ENCODE measurements around the gene CAMSAP3.

Gene CAMSAP3

DNA sequence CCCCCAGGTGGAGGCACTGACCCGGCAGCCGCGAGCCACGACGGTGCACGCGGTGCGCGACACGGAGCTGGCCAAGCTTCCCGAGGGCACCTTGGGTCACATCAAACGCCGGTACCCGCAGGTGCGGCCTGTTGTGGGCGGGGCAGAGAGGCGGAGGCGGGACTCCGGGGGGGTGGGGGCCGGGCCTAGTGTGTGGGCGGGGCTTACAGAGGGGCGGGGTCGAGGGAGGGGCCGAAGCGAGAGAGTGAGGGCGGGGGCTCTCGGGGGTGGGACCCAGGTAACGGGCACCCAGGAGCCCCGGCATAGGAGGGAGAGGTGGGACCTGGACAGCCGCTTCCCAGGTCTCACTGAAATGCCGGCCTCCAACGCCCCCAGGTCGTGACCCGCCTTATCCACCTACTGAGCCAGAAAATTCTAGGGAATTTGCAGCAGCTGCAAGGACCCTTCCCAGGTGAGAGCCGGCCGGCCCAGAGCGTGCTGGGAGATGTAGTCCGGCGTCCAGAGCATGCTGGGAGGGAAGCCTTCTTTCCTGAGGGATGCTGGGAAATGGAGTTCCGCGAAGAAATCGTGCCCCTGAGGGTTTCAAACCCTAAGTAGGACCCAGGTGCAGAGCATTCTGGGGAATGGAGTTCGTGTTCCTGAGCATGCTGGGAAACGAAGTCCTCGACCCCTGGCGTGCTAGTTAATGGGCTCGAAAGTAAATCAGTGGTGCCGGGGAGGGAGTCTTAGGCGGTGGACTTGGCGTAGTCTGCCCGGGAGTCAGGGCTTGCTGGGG, 44.5 kb upstream of the CAMSAP3 start:
- no peak overlapping the region for H3K27ac ChIP-seq
- TF ChIP-seq, protein P1, sequence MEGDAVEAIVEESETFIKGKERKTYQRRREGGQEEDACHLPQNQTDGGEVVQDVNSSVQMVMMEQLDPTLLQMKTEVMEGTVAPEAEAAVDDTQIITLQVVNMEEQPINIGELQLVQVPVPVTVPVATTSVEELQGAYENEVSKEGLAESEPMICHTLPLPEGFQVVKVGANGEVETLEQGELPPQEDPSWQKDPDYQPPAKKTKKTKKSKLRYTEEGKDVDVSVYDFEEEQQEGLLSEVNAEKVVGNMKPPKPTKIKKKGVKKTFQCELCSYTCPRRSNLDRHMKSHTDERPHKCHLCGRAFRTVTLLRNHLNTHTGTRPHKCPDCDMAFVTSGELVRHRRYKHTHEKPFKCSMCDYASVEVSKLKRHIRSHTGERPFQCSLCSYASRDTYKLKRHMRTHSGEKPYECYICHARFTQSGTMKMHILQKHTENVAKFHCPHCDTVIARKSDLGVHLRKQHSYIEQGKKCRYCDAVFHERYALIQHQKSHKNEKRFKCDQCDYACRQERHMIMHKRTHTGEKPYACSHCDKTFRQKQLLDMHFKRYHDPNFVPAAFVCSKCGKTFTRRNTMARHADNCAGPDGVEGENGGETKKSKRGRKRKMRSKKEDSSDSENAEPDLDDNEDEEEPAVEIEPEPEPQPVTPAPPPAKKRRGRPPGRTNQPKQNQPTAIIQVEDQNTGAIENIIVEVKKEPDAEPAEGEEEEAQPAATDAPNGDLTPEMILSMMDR (conservative IDR thresholded peaks at IDR 0.05; ENCODE audit: low read depth) = no peak
- peak; percentile 66 for DNase-seq (ENCODE audit: low spot score)
- ChIA-PET CTCF (interaction anchor here (0.6 kb wide), 1 partner anchor 327 kb away, joined by 4 read pairs; no protein-coding TSS in a partner anchor), POLR2A (ENCODE audit: low non-redundant PET) (no interaction called here)

DNA sequence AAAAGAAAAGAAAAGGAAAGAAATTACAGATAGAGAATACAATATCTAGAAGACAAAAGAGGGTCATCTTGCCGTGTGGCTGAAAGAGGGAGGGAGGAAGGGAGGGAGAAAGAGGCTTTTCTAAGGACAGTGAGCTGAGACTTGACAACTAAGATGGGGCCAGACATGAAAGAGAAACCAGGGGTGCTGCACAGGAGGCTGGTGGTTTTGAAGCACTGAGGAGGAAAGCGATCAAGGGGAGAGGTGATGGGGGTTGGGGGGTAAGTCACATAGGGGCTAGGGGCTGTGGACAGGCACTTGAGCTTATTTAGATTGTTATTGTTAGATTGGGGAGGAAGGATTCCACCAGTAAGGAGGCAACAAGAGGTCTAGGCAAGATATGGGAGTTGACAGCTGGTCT, 42.9 kb upstream of the CAMSAP3 start:
- POLR2A ChIA-PET (ENCODE audit: low non-redundant PET) = no interaction called here

DNA sequence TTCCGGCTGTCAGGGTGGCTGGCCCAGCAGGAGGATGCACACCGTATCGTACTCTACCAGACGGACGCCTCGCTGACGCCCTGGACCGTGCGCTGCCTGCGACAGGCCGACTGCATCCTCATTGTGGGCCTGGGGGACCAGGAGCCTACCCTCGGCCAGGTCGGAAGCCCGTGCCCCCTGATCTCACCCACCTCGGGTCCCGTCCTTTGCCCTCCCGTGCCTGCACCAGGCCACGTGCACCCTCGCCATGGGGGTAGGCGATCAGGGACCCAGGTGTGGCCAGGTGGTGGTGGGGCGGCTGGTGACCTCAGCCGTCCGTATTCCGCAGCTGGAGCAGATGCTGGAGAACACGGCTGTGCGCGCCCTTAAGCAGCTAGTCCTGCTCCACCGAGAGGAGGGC, 41.1 kb upstream of the CAMSAP3 start:
- ChIA-PET CTCF (interaction anchor here (1.4 kb wide), 1 partner anchor 14 kb away, joined by 7 read pairs; no protein-coding TSS in a partner anchor), POLR2A (ENCODE audit: low non-redundant PET) (no interaction called here)
- TF ChIP-seq, protein P1 (conservative IDR thresholded peaks at IDR 0.05; ENCODE audit: low read depth) = no peak
- no peak for DNase-seq (ENCODE audit: low spot score)
- H3K27ac ChIP-seq = no peak overlapping the region

More for the DNA sequence above, 42.9 kb upstream of the CAMSAP3 start:
- CTCF ChIA-PET = interaction anchor here (0.6 to 1.0 kb wide), 3 partner anchors 16 to 168 kb away, joined by 3 to 9 read pairs (median 5); no protein-coding TSS in a partner anchor
- H3K27ac ChIP-seq = no peak overlapping the region
- TF ChIP-seq, protein P1 (conservative IDR thresholded peaks at IDR 0.05; ENCODE audit: low read depth) = no peak
- DNase-seq (ENCODE audit: low spot score) = no peak

DNA sequence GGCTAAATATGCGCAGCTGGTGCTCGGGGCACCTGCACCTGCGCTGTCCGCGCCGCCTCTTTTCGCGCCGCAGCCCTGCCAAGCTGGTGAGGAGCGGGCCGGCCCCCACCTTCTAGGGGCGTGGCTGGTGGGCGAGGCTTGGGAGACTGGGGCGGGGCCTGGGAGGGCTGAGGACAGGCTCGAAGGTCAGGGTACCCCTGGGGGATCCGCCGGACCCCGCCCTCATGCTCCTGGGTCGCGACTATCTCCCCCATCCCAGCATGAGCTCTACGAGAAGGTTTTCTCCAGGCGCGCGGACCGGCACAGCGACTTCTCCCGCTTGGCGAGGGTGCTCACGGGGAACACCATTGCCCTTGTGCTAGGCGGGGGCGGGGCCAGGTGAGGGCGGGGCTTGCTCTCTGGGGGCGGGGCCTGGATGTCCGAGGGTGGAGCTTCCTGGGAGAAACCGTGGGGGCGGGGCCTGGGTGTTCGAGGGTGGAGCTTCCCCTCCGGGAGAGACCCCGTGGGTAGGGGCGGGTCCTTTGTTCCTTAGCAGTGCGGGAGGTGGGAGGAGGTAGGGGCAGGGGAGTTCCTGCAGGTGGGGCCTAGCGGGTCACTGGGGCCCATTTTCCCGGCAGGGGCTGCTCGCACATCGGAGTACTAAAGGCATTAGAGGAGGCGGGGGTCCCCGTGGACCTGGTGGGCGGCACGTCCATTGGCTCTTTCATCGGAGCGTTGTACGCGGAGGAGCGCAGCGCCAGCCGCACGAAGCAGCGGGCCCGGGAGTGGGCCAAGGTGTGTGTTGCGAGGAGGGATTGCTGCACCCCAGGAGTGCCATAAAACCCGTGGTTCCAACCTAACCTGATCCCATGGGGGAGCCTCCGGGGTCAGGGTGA, 40.4 kb upstream of the CAMSAP3 start:
- peak; percentile 63 for DNase-seq (ENCODE audit: low spot score)
- ChIA-PET POLR2A (ENCODE audit: low non-redundant PET) (no interaction called here), CTCF (interaction anchor here (1.4 kb wide), 1 partner anchor 13 kb away, joined by 7 read pairs; no protein-coding TSS in a partner anchor)
- no peak overlapping the region for H3K27ac ChIP-seq
- TF ChIP-seq, protein P1 (conservative IDR thresholded peaks at IDR 0.05; ENCODE audit: low read depth) = no peak

DNA sequence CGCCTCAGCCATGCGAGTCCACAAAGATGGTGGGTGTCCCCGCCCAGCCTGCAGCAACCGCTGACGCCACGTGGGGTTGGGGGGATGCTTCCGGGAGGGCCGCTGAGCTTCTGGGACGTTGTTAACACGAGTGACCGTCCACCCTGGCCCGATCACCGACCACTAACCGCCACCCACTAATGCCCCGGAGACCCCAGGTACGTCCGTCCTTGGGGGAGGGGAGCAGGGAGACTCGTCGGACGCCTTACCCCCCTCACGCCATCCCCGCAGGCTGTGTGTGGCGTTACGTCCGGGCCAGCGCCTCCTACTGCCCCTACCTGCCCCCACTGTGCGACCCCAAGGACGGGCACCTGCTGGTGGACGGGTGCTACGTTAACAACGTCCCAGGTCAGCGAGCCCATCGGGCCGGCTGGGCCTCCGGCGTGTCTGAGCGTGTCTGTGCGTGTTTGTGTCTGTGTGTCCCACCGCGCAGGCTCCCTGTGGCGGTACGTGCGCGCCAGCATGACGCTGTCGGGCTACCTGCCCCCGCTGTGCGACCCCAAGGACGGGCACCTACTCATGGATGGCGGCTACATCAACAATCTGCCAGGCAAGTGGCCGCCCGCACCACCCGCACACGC, 38.9 kb upstream of the CAMSAP3 start:
- DNase-seq (ENCODE audit: low spot score) = no peak
- CTCF ChIA-PET = interaction anchor here (0.6 kb wide), 1 partner anchor 11 kb away, joined by 4 read pairs; no protein-coding TSS in a partner anchor
- H3K27ac ChIP-seq = no peak overlapping the region
- POLR2A ChIA-PET (ENCODE audit: low non-redundant PET) = no interaction called here
- TF ChIP-seq, protein P1 (conservative IDR thresholded peaks at IDR 0.05; ENCODE audit: low read depth) = no peak

DNA sequence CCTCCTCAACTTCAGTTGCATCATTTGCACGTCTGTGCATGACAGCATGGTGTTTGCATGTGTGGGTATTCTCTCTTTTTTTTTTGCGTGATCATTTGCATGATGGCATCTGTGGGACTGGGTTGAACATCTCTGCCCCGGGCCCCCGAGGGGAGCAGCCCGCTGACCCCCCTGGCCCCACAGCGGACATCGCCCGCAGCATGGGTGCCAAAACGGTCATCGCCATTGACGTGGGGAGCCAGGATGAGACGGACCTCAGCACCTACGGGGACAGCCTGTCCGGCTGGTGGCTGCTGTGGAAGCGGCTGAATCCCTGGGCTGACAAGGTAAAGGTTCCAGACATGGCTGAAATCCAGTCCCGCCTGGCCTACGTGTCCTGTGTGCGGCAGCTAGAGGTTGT, 37.0 kb upstream of the CAMSAP3 start:
- no peak overlapping the region for H3K27ac ChIP-seq
- CTCF ChIA-PET = interaction anchor here (0.6 kb wide), 1 partner anchor 119 kb away, joined by 5 read pairs; no protein-coding TSS in a partner anchor
- POLR2A ChIA-PET (ENCODE audit: low non-redundant PET) = no interaction called here
- TF ChIP-seq, protein P1 (conservative IDR thresholded peaks at IDR 0.05; ENCODE audit: low read depth) = no peak
- DNase-seq (ENCODE audit: low spot score) = no peak
